ENCODE data around the gene TSG101.

Gene TSG101

GRCh38 chr11:18526521-18527296, at the start of gene TSG101:
Gene TSG101 (minus strand): TSS chr11:18526942. CDS start chr11:18526816, 126 bp downstream.
- peak; percentile 82 for DNase-seq (ENCODE audit: low spot score)

GRCh38 chr11:18575361-18575760, 48.6 kb upstream of the TSG101 start:
- DNase-seq (ENCODE audit: low spot score) = no peak

- DNase-seq (ENCODE audit: low spot score) = no peak
These were observed 40.3 kb upstream of the TSG101 start for GRCh38 chr11:18567081-18567480.

GRCh38 chr11:18566406-18566805, 39.7 kb upstream of the TSG101 start:
- no peak for DNase-seq (ENCODE audit: low spot score)

- no peak for DNase-seq (ENCODE audit: low spot score)
These were observed 37.4 kb upstream of the TSG101 start for GRCh38 chr11:18564149-18564548.

- DNase-seq (ENCODE audit: low spot score) = no peak
These were observed 36.5 kb upstream of the TSG101 start for GRCh38 chr11:18563090-18563730.

GRCh38 chr11:18548001-18548400, 21.3 kb upstream of the TSG101 start:
- no peak for DNase-seq (ENCODE audit: low spot score)

- peak; percentile 9 for DNase-seq (ENCODE audit: low spot score)
These were observed 13.7 kb upstream of the TSG101 start for GRCh38 chr11:18540207-18541009.

- no peak for DNase-seq (ENCODE audit: low spot score)
These were observed 9.5 kb upstream of the TSG101 start for GRCh38 chr11:18536209-18536608.

GRCh38 chr11:18534245-18534644, 7.5 kb upstream of the TSG101 start:
- no peak for DNase-seq (ENCODE audit: low spot score)

- DNase-seq (ENCODE audit: low spot score) = no peak
These were observed 6.6 kb upstream of the TSG101 start for GRCh38 chr11:18533365-18533764.

- DNase-seq (ENCODE audit: low spot score) = no peak
These were observed 770 bp upstream of the TSG101 start for GRCh38 chr11:18527512-18527911.

GRCh38 chr11:18526130-18526520, 617 bp downstream of the TSG101 start:
- no peak for DNase-seq (ENCODE audit: low spot score)

GRCh38 chr11:18524248-18524647, 2.5 kb downstream of the TSG101 start:
- DNase-seq (ENCODE audit: low spot score) = no peak

GRCh38 chr11:18523084-18523483, 3.7 kb downstream of the TSG101 start:
- DNase-seq (ENCODE audit: low spot score) = no peak

- peak; percentile 17 for DNase-seq (ENCODE audit: low spot score)
These were observed 4.4 kb downstream of the TSG101 start for GRCh38 chr11:18522388-18522787.

GRCh38 chr11:18521122-18521521, 5.6 kb downstream of the TSG101 start:
- no peak for DNase-seq (ENCODE audit: low spot score)

- DNase-seq (ENCODE audit: low spot score) = no peak
These were observed 24.4 kb downstream of the TSG101 start for GRCh38 chr11:18502352-18502751.

- DNase-seq (ENCODE audit: low spot score) = no peak
These were observed 25.1 kb downstream of the TSG101 start for GRCh38 chr11:18501629-18502028.

GRCh38 chr11:18498039-18498438, 28.7 kb downstream of the TSG101 start:
- DNase-seq (ENCODE audit: low spot score) = no peak

- no peak for DNase-seq (ENCODE audit: low spot score)
These were observed 31.0 kb downstream of the TSG101 start for GRCh38 chr11:18495703-18496102.

GRCh38 chr11:18495271-18495670, 31.5 kb downstream of the TSG101 start:
- DNase-seq (ENCODE audit: low spot score) = no peak

GRCh38 chr11:18493310-18493709, 33.4 kb downstream of the TSG101 start:
- DNase-seq (ENCODE audit: low spot score) = no peak
